Colon (tissue), 2 donors: ENCODE results near the gene TMEM81.

Source experiments
- FAIRE-seq: peaks from 2 replicates; lab custom pipeline; 2012; peaks lifted over from hg19 to GRCh38; lab: Jason Lieb, UNC
- donor health status: control.
- donor health status: control.

Gene TMEM81

DNA sequence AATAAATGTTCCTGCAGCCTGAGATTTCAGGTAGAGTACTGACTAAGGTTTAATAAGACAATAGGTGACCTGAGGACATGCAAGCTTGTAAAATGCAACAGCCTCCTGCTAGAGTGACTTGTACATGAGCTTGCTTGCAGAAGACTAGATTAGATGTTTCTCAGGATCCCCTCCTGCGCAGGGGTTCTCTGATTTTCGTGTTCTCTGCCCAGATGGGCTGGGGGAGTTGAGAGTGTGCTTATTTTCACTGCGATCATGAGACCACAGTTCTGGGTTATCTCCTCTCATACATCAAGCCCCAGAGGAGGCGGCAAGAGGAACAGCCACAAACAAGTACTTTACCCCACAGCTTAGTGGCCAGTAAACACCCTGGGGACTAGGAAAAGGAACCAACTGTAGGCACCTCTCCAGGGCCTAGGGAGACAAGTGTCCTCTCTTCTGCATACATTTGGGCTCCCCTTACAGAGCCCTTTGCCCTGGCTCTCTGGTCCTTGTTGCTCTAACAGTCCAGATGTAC is 8.0 kb downstream of the TMEM81 start:
- FAIRE-seq: no peak

DNA sequence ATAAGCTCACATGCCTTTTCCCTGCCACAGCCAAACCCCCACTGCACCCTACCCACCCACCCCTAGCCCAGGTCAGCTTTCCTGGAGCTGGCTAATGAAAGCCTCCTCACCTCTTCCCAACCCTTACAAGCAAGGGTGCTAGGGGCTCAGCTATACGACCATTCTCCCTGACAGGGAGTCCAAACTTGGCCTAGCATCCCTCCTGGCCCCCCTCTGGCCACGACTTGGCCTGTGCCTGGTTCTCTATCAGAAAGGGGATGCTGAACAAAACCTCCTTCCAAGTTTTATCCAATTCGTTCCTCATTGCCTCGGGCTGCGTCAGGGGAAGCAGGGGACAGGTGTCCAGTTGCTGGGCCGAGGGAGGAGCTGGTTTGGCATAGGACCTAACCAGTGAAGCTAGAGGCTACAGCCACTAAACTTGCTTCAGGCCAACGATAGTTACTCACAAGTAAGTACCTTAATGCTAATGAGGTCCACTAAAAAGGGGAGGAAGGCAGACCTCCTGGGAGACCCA is 8.6 kb downstream of the TMEM81 start:
- FAIRE-seq: no peak

DNA sequence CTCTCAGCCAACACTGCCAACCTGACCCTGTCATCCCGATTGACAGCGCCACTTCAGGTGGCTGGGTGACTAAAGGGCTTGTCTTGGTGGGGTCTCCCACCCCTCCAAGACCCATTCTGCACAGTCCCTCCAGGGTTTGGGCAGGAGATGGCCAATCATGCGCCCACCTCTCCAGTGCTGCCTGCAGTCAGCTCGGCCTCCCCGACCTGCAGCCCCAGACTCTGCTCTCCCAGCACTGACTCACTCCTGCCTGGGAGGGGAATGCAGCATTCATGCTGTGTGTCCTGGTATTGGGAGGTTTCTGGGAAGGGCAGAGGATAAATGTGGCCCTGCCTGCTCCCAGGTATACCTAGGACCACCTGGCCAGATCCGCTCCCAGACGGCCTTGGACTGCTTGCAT is 9.7 kb downstream of the TMEM81 start:
- no peak for FAIRE-seq

DNA sequence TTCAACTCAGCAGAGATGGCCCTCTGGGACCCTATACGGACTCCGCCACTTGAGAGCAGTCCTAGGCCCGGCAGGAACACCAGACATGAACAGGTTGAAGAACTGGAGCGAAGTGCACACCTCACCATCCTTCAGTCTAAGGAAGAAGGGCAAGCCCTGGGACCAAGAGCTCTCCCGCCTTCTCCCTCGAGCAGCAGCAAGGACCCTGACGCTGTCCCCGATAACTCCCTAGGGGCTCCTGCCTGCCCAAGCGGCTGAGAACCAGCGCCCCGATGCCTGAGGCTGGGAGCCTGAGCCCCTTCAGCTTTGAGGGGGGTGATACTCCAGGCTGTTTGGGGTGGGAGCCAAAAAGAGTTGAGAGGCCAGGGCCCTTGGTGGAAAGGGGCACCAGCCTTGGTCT is 10.2 kb downstream of the TMEM81 start:
- FAIRE-seq: no peak

DNA sequence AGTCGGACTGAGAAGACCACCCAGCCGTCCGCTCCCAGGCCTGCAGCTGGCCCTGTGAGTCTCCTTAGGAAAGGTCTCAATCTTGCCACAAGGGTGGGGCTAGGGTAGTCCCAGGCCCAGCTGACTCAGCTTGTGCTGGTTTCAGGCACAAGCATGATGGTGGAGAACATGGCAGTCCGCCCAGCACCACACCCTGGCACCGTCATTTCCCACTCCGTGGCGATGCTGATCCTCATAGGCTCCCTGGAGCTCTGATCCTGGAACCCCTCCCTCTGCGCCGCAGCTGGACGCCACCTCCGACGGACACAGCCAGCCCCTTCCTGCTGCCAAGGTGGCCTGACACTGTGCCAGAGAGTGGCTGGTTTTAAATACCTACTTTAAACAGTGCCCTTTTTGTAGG is 10.7 kb downstream of the TMEM81 start:
- FAIRE-seq: no peak

DNA sequence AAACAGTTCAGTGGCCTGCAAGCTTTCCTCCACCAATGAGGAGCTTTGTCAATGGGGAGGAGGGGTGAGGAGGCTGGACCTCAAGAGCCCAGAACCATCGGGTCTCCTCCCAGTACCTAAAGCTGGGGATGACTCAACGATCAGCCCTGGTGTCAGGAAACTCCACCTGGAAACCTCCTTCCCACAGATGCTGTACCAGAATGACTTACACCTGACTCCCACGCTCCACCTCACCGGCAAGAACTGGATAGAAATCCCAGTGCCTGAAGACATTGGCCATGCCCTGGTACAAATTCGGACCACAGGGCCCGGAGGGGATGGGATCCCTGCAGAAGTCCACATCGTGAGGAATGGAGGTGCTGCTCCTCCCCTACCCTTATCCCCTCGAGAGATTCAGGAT is 11.4 kb downstream of the TMEM81 start:
- FAIRE-seq: no peak

DNA sequence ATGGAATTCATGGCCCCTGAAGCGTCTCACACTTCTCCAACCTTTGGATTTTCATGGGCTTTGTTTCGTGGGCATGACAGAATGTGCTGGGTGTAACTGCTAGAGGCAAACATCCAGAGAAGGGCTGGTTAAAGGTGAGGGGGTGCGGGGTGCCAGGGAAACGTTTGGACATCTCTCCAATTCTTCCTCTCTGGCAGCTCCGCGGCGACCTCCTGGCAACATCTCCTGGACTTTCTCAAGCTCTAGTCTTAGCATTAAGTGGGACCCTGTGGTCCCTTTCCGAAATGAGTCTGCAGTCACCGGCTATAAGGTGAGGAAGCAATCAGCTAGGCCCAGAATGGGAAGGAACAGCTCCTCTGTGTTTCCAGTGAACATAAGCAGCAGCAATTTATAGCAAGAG is 12.0 kb downstream of the TMEM81 start:
- FAIRE-seq: no peak

DNA sequence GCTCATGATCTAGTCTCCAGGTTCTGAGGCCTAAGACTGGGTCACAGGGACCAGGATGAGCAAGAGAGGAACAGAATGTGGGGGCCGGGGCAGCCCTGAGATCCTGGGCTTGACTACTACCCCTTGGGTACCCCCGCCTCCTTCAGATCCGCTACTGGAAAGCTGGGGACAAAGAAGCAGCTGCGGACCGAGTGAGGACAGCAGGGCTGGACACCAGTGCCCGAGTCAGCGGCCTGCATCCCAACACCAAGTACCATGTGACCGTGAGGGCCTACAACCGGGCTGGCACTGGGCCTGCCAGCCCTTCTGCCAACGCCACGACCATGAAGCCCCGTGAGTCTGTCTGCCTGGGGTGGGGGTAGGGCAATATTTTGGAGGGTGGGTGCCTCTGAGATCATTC is 12.5 kb downstream of the TMEM81 start:
- no peak for FAIRE-seq

DNA sequence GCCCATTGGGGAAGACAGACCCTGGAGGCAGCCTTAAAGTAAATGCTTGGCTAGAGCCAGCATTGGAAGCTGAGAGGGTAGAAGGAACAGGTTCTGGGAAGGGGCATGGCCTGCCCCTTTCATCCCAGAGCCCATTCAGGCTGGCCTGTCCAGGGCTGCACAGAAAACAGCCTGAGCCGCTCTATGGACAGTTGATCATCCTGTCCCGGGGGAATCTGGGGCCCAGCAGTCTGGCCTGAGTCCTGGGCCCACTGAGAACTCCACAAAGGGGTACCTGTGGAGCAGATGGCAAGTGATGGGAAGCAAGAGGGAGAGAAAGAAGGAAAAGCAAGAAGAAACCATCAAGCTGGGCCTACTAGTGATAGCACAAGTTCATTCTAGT is 13.2 kb downstream of the TMEM81 start:
- FAIRE-seq: no peak

DNA sequence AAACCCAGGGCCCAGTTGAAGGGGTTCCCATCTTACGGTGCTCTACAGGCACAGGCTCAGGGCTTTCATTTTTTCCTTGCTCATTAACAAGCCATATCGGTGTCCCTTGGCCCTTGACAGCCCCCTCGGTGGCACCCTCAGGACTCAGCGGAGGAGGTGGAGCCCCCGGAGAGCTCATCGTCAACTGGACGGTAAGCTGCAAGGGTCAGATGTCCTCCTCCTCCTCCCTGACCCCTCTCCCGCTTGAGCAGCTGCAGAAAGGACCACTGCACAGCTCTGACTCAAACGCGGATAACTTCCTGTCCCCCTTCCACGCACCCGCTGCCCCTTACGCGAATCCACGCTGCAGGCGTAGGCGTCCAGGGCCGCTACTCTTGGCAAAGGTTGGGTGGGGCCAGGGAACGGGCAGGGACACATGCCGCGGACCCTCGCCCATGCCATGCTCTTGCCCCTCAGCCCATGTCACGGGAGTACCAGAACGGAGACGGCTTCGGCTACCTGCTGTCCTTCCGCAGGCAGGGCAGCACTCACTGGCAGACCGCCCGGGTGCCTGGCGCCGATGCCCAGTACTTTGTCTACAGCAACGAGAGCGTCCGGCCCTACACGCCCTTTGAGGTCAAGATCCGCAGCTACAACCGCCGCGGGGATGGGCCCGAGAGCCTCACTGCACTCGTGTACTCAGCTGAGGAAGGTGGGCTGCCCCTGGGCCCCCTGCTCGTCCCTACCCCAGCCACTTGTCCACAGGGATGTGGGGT is 14.7 kb downstream of the TMEM81 start:
- no peak for FAIRE-seq

DNA sequence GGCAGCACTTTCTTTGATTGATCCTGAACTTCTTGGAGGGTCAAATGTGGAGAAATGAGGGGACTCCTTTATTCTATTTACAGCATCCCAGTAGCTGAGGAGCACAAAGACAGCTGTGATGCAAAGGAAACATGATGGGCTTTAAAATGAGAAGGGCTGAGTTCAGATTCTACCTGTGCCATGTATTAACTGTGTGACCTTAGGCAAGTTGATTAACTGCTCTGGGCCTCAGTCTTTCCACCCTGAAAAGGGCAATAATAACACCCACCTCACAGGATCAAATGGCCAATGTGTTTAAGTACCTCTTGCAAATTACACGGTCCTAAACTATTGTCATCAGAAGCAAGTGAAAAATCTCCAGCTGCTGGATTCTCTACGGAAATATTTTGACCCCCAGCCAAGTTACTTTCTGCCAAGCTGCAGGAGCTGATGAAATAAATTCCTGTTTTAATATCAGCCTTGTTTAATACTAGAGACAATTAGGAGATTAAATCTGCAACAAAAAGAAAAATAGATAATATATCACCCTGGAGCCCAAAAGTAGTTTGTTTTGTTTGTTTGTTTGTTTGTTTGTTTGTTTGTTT is 15.7 kb downstream of the TMEM81 start:
- FAIRE-seq: no peak

DNA sequence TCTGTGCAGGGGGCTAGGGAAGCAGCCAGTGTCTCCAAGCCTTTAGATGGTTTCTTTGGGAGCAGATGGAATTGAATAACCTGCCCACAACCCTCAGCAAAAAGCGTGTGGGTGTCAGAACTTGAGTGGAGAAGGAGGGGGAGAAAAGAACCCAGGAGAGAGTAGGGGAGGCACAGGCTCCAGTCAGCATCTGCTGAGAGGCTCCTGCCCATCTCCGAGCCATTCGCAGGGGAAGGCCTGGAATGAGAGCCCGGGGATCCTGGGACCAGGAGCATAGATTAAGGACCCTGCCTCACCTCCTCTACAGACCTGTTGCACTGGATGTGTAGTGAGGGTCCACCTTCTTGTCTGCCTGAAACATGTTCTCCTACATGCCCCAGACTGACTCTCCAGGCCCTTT is 16.3 kb downstream of the TMEM81 start:
- no peak for FAIRE-seq

DNA sequence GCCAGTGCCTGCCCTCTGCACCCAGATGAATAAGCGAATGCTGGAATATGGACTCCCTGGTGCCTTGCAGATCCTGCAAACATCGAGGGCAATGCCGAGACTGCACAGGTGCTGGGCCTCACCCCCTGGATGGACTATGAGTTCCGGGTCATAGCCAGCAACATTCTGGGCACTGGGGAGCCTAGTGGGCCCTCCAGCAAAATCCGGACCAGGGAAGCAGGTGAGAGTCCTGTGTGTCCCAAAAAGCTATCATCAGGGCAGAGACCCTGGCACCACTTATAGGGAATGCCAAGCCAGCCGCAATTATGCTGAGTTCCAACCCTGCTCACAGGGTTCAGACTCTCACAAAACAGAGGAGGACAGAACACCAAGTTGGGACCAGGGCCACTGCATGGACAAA is 17.2 kb downstream of the TMEM81 start:
- no peak for FAIRE-seq

DNA sequence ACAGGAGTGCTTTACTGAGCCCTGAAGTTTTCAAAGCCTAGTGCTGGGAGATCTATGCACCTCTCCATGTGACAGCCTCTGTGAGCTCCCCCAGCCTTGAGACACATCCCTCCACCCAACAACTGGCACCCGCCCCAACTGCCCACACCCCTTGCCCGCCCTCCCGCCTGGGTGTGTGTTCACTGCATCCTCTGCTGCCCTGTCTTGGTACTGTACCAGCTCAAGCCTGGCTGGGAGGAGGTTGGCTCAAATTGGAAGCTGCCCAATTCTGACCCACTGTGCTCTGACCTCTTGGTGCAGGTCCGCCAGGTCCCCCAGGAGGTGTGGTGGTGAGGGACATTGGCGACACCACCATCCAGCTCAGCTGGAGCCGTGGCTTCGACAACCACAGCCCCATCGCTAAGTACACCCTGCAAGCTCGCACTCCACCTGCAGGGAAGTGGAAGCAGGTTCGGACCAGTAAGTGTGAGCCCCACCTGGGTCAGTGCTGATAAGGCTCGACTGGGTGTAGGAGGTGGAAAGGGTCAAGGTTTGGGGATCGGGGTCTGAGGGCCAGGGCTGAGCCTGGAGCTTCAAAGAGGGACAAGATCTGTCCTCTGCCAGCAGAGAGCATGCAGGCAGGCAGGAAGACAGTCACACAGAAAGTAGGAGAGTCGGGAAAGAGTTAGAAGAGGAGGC is 18.0 kb downstream of the TMEM81 start:
- no peak for FAIRE-seq

DNA sequence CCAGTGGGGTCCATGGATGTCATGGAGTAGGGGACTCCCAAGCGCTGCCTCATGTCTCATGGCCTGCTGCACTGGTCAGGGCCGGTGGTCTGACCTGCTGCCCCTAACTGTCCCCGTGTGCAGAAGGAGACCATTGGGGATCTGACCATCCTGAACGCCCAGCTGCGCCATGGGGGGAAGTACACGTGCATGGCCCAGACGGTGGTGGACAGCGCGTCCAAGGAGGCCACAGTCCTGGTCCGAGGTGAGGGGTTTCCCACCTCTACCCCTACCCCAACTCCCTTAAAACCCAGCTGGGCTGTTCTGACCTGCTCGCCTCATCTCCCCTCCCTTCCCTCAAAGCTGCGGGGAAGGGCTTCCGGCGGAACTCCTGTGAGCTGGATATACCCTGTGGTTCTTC is 18.6 kb downstream of the TMEM81 start:
- FAIRE-seq: no peak

DNA sequence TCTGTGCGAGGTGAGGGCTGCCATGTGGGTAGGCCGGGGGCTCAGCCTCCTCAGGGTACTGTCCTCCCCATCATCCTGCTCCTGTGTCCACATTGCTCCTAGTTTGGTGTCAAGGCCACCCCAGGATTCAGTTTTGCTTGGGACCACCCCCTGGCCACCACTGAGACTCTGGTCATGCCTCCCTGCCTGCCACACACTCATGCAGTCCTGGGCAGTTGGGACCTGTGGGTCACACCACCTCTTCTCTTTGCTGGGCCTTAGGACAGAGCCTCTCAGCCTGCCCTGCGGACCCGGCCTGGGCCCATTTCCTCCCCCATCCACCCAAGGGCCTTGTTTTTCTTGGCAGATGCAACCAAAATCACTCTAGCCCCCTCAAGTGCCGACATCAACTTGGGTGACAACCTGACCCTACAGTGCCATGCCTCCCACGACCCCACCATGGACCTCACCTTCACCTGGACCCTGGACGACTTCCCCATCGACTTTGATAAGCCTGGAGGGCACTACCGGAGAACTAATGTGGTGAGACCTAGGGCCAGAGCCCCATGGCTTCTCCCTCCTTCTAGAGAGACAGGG is 19.4 kb downstream of the TMEM81 start:
- no peak for FAIRE-seq

DNA sequence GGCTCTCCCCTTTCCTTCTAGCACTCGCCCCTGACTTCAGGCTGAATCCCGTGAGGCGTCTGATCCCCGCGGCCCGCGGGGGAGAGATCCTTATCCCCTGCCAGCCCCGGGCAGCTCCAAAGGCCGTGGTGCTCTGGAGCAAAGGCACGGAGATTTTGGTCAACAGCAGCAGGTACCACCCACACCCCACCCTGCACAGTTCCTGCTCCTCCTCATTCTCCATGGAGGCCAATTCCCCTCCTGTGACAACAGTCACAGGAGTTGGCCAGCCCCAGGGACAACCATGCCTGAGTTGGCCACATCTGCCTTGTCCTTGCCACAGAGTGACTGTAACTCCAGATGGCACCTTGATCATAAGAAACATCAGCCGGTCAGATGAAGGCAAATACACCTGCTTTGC is 20.0 kb downstream of the TMEM81 start:
- FAIRE-seq: no peak

DNA sequence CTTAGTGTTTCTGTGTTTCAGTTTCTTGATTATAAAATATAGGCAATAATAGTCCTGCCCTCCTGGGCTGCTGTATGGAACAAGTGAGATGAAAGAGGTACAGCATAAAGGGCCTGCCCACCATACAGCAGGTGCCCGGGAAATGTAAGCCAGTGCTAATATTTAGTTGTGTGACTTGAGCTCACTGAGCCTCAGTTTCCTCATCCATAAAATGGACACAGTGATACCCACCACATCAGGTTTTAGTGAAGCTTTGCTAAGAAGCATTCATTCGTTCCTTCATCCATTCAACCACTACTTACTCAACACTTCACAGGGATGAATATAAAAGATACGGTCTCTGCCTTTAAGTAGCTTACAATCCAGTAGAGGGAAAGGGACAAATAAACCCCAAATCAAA is 21.4 kb downstream of the TMEM81 start:
- FAIRE-seq: no peak

DNA sequence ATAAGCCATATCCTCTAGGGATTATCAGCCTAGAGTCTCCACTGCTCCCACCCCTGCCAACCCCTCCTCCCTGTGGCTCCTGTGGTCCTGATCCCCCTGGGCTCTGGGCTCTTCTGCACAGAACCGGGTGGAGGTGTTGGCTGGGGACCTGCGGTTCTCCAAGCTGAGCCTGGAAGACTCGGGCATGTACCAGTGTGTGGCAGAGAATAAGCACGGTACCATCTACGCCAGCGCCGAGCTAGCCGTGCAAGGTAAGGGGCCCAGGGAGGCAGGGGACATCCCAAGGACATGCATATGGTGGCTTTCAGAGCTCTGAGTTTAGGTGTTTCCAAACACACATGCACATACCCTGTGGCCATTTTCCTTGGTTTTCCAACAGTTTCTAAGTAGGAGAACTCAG is 21.9 kb downstream of the TMEM81 start:
- FAIRE-seq: no peak

DNA sequence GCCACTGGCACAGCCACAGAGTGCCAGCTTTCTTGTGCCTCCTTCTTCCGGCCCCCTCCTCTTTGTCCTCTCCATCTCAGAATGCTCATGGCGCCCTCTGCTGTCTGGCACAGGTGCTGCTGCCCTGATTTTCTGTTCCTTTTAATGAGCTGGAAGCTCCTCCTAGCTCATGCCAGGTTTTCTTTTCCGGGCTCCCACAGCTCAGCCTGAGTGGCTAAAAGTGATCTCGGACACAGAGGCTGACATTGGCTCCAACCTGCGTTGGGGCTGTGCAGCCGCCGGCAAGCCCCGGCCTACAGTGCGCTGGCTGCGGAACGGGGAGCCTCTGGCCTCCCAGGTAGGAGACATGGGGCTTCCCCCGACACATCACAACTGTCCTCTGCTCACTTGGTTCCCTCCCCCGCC is 22.6 kb downstream of the TMEM81 start:
- FAIRE-seq: no peak

DNA sequence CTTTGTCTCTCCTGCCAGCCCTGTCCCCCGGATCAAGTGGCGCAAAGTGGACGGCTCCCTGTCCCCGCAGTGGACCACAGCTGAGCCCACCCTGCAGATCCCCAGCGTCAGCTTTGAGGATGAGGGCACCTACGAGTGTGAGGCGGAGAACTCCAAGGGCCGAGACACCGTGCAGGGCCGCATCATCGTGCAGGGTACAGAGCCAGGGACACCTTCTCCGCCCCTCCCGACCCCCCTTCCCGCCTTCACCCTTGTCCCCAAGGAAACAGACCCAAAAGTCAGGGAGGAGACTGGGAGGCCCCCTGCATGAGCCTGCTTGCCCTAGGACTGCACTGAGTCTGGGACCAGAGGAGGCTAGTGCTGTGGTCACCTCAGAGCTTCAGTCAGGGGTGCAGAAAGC is 23.0 kb downstream of the TMEM81 start:
- no peak for FAIRE-seq

DNA sequence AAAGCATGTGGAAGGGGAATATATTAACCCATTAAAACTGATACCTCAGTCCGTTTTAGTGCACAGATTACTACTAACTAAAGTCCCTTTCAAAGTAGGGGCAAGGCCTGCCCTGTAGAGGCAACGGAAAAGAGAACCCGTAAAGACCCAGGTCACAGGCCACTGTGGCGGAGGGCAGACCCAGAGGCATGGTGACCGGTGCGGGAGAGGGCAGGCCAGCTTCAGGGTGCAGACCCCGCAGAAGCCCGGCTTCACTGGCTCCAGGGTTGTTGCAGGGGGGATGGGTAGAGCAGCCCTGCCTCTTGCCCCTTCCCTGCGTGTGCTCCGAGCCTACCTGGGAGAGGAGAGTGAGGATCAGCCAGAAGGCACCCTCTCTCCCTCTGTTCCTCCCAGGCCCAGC is 23.5 kb downstream of the TMEM81 start:
- FAIRE-seq: no peak

DNA sequence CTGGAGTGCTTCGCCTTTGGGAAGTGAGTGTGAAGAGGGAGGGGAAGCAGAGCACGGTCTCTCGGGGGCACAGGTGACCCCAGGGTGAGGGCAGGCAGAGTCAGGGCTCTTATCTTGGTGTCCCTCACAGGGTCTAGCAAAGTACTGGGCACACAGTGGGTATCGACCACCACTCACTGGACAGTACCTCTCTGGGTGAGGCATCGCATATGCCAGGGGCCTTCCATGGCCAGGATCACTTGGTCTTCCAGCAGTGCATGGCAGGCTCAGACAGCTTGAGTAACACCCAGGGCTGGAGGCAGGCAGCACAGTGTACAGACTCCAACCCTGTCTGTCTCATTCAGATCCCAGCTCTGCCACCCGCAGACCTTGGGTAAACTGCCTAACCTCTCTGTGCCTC is 24.6 kb downstream of the TMEM81 start:
- FAIRE-seq: no peak
